HepG2 (cell line): Measurements from ENCODE around the gene MGAT2. TPM values are rescaled to one million over a fixed set of nuclear protein-coding genes. Genes with fewer than 3 reads are reported as not detected.

Source experiments
- FOSL2 ChIP-seq: sonication (generic); formaldehyde crosslinking; IDR thresholded peaks from 2 replicates; pipeline ENCODE4 v1.4.0; 2020; ENCODE audit warnings: missing genetic modification reagents
- FOXP4 ChIP-seq: sonication (generic); formaldehyde crosslinking; IDR thresholded peaks from 2 replicates; pipeline ENCODE4 v1.4.0; 2020; ENCODE audit warnings: missing genetic modification reagents
- JUN ChIP-seq: sonication (generic); formaldehyde crosslinking; IDR thresholded peaks from 2 replicates; pipeline ENCODE4 v1.4.0; 2020; ENCODE audit warnings: mild to moderate bottlenecking, missing genetic modification reagents
- KLF12 ChIP-seq: sonication (generic); formaldehyde crosslinking; IDR thresholded peaks from 2 replicates; pipeline ENCODE4 v1.4.0; 2020; ENCODE audit warnings: missing genetic modification reagents, borderline replicate concordance
- MED13 ChIP-seq: sonication (generic); formaldehyde crosslinking; IDR thresholded peaks from 2 replicates; pipeline ENCODE4 v1.5.0; 2020; ENCODE audit warnings: missing genetic modification reagents
- NFIB ChIP-seq: sonication (generic); formaldehyde crosslinking; IDR thresholded peaks from 2 replicates; pipeline ENCODE4 v1.9.0; 2021; ENCODE audit warnings: missing genetic modification reagents, mild to moderate bottlenecking, borderline replicate concordance
- NFKBIZ ChIP-seq: IDR thresholded peaks from 2 replicates; pipeline ENCODE4 v1.6.1; 2018; ENCODE audit warnings: missing genetic modification reagents, missing compliant biosample characterization
- PAF1 ChIP-seq: IDR thresholded peaks from 2 replicates; pipeline ENCODE4 v1.6.1; 2016; ENCODE audit warnings: missing genetic modification reagents, missing compliant biosample characterization
- PAX8 ChIP-seq: sonication (generic); formaldehyde crosslinking; IDR thresholded peaks from 2 replicates; pipeline ENCODE4 v1.8.0; 2022; ENCODE audit warnings: mild to moderate bottlenecking, missing genetic modification reagents, borderline replicate concordance
- POLR2A ChIP-seq, 2 experiments: IDR thresholded peaks; 2 replicates each; pipeline ENCODE4 v1.6.1; 2011; ENCODE audit warnings: low read depth in 2 of 2, low read length in 2 of 2, mild to moderate bottlenecking in 1 of 2, moderate library complexity in 1 of 2; ENCODE audit not compliant: insufficient read depth in 1 of 2
- POLR2G ChIP-seq: fragments of 200-400 bp; formaldehyde crosslinking; IDR thresholded peaks from 2 replicates; pipeline ENCODE4 v1.6.1; 2018; ENCODE audit warnings: mild to moderate bottlenecking, low read depth, low read length, moderate library complexity
- PTBP1 ChIP-seq: fragments of 200-400 bp; formaldehyde crosslinking; IDR thresholded peaks from 2 replicates; pipeline ENCODE4 v1.6.1; 2018; ENCODE audit warnings: low read length, low read depth; ENCODE audit not compliant: poor library complexity, severe bottlenecking
- REXO4 ChIP-seq: sonication (generic); formaldehyde crosslinking; IDR thresholded peaks from 2 replicates; pipeline ENCODE4 v1.8.0; 2022; ENCODE audit warnings: missing genetic modification reagents, mild to moderate bottlenecking, borderline replicate concordance
- TERF1 ChIP-seq: sonication (generic); formaldehyde crosslinking; IDR thresholded peaks from 2 replicates; pipeline ENCODE4 v1.8.0; 2022; ENCODE audit warnings: mild to moderate bottlenecking, missing genetic modification reagents, moderate library complexity
- ZBTB34 ChIP-seq: sonication (generic); formaldehyde crosslinking; IDR thresholded peaks from 2 replicates; pipeline ENCODE4 v1.8.0; 2022; ENCODE audit warnings: mild to moderate bottlenecking, missing genetic modification reagents
- ZBTB43 ChIP-seq: sonication (generic); formaldehyde crosslinking; conservative IDR thresholded peaks from 2 replicates; pipeline ENCODE4 v1.4.0; 2020; ENCODE audit warnings: missing genetic modification reagents
- ZNF275 ChIP-seq: sonication (generic); formaldehyde crosslinking; IDR thresholded peaks from 2 replicates; pipeline ENCODE4 v1.8.0; 2022; ENCODE audit warnings: missing genetic modification reagents, mild to moderate bottlenecking, inconsistent platforms, borderline replicate concordance
- ZXDC ChIP-seq: sonication (generic); formaldehyde crosslinking; IDR thresholded peaks from 2 replicates; pipeline ENCODE4 v1.5.0; 2020; ENCODE audit warnings: mild to moderate bottlenecking, missing genetic modification reagents
- polyA plus RNA-seq, 8 experiments: library from polyadenylated mRNA; depleted of rRNA in 3 of 8; stranded (reverse) in 7 of 8; unstranded in 1 of 8; fragments of >200 nt; fragmentation: Illumina TruSeq in 4 of 8; extraction: Trizol in 4 of 8; gene quantifications; 2 replicates each; pipeline versions ENCODE4 v1.2.1 to v1.2.3, GENCODE V29; 2011 to 2016; ENCODE audit warnings: low read depth in 4 of 8, missing spikeins in 1 of 8, mixed read lengths in 1 of 8; ENCODE audit not compliant: insufficient read depth in 1 of 8
- total RNA-seq, 5 experiments: library from RNA; depleted of rRNA; stranded (reverse); fragments of >200 nt; fragmentation: Illumina TruSeq; extraction: Trizol; gene quantifications; 2 replicates each; pipeline ENCODE4 v1.2.3, GENCODE V29; 2016; ENCODE audit warnings: low read depth in 1 of 5

MGAT2 gene
- total and polyA plus RNA-seq, 2 of the 13 experiments (the other 11 are each of a cell fraction or from before 2014, with no cell fraction given), result 12.9 to 51.9 TPM

GRCh38 chr14:49620182-49621113 is at the start of gene MGAT2, which contains the start of gene RPL36AL (continued):
- TF ChIP-seq ZNF275 (CRISPR knock-in tag) (no peak), KLF12 (CRISPR knock-in tag) (peak; percentile 59; the same call in 1 of the 2 replicates), PAX8 (no peak), FOSL2 (peak; percentile 19), PAF1 (CRISPR knock-in tag) (no peak), FOXP4 (CRISPR knock-in tag) (0 out of 2 replicates have a peak, but pooled peaks have one; percentile 35), POLR2G (peak; percentile 99), ZXDC (no peak; the same call in 1 of the 2 replicates), NFIB (no peak), ZBTB43 (CRISPR knock-in tag) (0 out of 2 replicates have a peak, but pooled peaks have one; percentile 22), REXO4 (no peak), JUN (CRISPR knock-in tag) (no peak), MED13 (CRISPR knock-in tag) (peak; percentile 18; the same call in 1 of the 2 replicates), PTBP1 (no peak), POLR2A (IDR thresholded peaks at IDR 0.05; ENCODE audit: insufficient read depth in 1 of 2, low read depth in 2 of 2, low read length in 2 of 2) (peak; percentile 97 to 98), NFKBIZ (CRISPR knock-in tag) (peak; percentile 32; the same call in 1 of the 2 replicates), ZBTB34 (CRISPR knock-in tag) (0 out of 2 replicates have a peak, but pooled peaks have one; percentile 55), TERF1 (CRISPR knock-in tag) (no peak)
